Sigmoid colon (tissue), 4 donors: ENCODE results near the gene CTNNA1.

Experiments used
- CTCF ChIP-seq, 4 experiments: fragments of 450-650 bp in 3 of 4; fragments of 200-600 bp in 1 of 4; IDR thresholded peaks; one replicate each; pipeline ENCODE4 v1.5.1; 2016 to 2019; ENCODE audit warnings: antibody characterized with exemption in 4 of 4, mild to moderate bottlenecking in 3 of 4, moderate library complexity in 2 of 4
- POLR2AphosphoS5 ChIP-seq, 4 donors: sonication (generic); formaldehyde crosslinking; IDR thresholded peaks; one replicate each; pipeline ENCODE4 v1.6.1; 2017; ENCODE audit warnings: antibody characterized with exemption in 4 of 4

GRCh38 chr5:138890644-138891043 lies 137.4 kb downstream of the CTNNA1 start:
- TF ChIP-seq CTCF (IDR thresholded peaks at IDR 0.05) (no peak), POLR2AphosphoS5 (IDR thresholded peaks at IDR 0.05) (no peak)
